Raji (cell line): ENCODE measurements around the gene SSTR5.

ENCODE experiments used
- POLR2A ChIP-seq: IDR thresholded peaks from 2 replicates; pipeline ENCODE4 v1.6.1; 2011; ENCODE audit warnings: low read depth, low read length, control low read depth; ENCODE audit not compliant: insufficient read depth

SSTR5 gene

GRCh38 chr16:1072526-1073261 lies at the start of gene SSTR5:
TSS of gene SSTR5 (plus strand) at chr16:1072747. CDS start at chr16:1078869, 6,122 bp downstream.
- no peak for TF ChIP-seq POLR2A

- TF ChIP-seq POLR2A: no peak
These were observed 48.4 kb upstream of the SSTR5 start for GRCh38 chr16:1024138-1024537.

GRCh38 chr16:1026057-1026783 lies 46.3 kb upstream of the SSTR5 start:
- TF ChIP-seq POLR2A: no peak

DNA sequence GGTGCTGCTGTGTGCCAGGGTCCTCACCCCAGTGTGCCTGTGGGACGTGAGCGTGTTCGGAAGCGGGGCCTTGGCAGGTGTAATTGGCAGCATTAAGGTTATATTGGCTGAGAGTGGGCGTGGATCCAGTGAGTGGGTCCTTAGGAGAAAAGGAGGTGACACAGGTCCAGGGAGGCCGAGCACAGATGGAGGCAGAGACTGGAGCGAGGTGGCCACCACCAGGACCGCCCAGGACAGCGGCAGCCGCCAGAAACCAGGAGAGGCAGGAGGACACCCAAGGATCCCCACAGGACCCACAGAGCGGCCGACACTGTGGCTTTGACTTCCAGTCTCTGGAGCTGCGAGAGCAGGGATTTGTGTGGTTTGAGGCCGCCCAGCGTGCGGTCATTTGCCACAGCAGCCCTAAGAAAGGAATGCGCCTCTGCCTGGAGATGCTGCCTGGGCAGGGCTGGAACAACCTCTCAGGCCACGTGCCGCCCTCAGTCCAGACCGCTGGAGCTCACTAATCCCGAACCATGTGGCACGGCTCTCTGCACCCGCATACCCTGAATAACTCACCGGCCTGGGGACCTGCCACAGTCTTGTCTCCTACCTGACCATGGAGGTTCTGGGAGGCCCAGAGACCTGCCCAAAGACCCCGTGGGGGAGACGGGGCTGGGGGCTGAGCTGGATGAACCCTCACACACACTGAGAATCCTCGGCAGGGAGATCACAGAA lies 45.6 kb upstream of the SSTR5 start:
- no peak for TF ChIP-seq POLR2A

DNA sequence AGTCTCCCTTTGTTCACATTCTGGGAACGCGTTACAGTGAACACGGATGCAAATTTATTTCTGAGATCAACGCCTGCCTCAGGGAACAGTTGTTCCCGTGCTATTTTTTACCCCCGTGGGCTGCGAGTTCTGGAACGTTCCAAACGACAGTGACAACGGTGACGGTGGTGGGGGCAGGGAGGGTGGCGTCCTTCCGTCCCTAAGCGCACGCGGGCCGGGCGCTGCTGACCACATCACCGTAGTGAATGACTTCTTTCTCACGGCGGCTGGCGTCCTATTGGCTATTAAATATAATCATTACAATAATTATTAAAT lies 45.1 kb upstream of the SSTR5 start:
- TF ChIP-seq POLR2A: no peak

- TF ChIP-seq POLR2A: no peak
These were observed 44.5 kb upstream of the SSTR5 start for GRCh38 chr16:1028056-1028455.

DNA sequence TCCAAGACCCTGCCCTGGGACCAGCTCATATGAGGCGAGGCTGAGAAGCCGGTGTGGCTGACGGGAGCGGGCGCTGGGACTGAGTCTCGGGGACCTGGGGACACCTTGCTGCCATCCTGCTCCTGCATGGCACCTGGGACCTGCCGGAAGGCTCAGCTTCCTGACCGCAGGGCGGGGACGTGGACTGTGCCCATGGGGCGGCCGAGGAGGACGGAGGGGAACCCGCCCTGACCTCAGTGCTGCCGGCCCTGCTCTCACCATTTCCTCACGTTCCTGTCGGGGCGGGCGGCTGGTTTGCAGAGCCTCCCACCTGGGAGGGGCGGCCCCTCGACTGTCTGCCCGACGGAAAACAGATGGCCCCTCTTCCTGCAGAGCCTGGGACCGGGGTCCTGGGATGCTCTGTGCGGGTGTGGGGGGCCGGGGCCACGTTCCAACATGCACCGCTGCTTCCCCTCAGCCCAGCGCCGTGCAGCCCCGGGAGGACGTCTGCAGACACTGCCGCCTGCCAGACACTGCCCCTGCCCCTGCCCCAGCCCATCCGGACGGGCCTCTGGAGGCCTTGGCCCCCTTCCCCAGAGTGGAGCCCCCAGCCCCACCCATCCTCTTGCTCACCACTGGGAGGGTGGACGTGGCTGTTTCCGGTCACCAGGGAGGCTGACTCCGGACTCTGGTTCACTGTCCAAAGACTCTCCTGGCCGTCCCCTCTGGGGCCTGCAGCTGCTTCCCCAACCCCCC lies 43.9 kb upstream of the SSTR5 start:
- no peak for TF ChIP-seq POLR2A

- no peak for TF ChIP-seq POLR2A
These were observed 43.3 kb upstream of the SSTR5 start for GRCh38 chr16:1029259-1029545.

- no peak for TF ChIP-seq POLR2A
These were observed 42.1 kb upstream of the SSTR5 start for GRCh38 chr16:1030473-1030901.

- TF ChIP-seq POLR2A: no peak
These were observed 40.9 kb upstream of the SSTR5 start for GRCh38 chr16:1031666-1032065.

DNA sequence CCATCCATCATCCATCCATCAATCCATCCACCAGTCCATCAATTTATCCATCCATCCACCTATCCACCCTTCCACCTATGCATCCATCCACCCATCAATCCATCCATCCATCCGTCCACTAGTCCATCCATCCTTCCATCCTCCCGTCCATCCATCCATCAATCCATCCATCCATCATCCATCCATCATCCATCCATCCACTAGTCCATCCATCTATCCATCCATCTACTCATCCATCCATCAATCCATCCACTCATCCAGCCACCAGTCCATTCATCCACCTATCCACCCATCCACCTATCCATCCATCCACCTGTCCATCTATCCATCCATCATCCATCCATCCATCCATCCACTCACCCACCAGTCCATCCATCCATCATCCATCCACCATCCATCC lies 39.9 kb upstream of the SSTR5 start:
- TF ChIP-seq POLR2A: no peak

GRCh38 chr16:1033128-1033679 lies 39.3 kb upstream of the SSTR5 start:
- no peak for TF ChIP-seq POLR2A

DNA sequence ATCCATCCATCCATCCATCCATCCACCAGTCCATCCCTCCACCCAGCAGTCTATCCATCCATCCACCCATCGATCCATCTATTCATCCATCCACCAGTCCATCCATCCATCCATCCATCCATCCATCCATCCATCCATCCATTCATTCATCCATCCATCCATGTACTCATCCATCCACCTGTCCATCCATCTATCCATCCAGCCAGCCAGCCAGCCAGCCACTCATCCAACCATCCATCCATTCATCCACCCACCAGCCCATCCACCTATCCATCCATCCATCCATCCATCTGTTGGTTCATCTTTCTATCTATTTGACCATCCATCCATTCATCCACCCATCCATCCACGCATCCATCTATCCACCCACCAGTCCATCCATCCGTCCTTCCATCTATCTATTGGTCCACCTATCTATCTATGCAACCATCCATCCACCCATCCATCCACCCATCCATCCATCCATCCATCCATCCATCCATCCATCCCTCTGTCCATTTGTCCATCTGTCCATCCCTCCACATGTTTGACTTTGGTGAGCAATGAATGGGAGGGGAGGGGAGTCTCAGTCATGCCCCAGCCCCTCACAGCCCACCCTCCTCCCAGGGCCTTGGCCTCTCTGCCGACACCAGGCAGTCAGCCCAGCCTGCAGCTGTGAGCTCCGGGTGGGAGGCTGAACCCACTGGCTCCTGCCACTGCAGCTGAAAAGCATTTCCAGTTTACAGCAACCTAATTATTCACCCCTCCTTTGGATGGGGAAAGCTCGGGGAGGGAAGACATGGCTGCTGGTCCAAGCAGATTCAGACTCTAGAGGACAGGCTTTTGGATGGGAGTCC lies 38.1 kb upstream of the SSTR5 start:
- TF ChIP-seq POLR2A: no peak

DNA sequence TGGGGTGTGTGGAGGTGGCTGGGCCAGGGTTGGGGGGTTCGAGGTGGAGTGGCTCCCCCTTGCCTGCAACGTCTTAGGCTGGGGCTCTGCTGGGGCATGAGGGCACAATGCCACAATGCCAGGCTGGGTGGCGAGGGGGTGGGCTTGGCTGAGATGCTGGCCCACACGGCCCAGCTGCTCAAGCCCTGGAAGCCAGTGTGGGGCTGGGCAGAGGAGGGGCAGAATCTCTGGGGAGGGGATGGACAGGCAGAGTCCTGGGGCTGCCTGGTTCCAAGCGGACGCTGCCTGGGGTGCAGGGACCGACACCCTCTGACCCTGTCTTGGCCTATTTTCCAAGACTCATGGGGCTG lies 37.5 kb upstream of the SSTR5 start:
- no peak for TF ChIP-seq POLR2A
